ENCODE measurements around the gene SMAD6. TPM values are rescaled to one million over a fixed set of nuclear protein-coding genes. Genes with fewer than 3 reads are reported as not detected.

The SMAD6 gene
- total RNA-seq, 1 donor from 2014 or later = 2.7 TPM

DNA sequence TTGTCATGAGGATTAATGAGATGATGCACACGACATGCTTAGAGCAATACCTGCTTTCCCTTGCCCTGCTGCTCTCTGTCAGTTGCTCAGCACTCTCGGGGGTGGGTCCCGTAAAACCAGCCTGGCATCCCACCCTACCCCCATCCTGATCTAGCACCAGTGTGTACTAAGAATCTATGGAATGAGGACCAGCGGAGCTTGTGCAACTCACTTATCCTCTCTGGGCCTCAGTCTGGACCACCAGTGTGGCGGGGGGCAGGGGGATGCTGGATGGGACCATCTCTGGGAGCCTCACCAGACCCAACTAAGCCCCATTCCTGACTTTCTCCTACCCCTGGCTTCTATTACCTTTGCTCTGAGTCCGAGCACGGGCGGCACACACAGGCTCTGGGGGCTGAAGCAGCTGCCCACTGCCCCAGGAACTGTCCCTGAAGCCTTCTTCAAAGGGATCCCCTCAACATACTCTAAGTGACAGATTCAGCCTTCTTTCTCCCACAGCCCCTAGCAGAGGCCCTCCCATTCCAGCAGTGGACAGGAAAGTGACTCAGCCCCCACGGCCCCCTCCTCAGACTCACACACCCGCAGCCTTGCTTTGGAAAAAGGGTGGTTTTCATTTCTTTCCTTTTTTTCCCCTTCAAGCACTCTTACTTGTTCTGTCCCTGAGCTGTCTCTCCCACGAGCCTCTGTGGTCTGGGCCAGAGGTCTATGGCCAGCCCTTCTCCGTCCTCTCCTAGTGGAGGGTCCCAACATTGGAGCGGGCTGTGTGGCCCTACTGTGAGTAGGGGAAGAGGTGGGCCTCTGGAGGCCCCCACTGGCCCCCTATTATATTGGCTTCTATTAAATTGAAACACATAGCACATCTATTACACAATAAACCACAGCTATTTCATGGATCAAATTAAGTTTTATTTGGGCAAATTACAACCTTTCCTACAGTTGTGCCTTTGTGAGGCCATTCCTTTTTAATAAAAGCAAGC is 100.3 kb downstream of the SMAD6 start:
- no peak for FAIRE-seq
- no peaks in the 10 kb centered on the region for H3K79me2 ChIP-seq (ENCODE audit: insufficient read depth, low read length)
- Mint-ChIP-seq H3K4me3 (ENCODE audit: unreplicated experiment) (peak overlapping the region; percentile 51), H3K4me1 (ENCODE audit: low read depth, unreplicated experiment) (peaks cover 35% of the 10 kb centered on the region), H3K9me3 (ENCODE audit: unreplicated experiment) (peaks cover 2% of the 10 kb centered on the region), H3K36me3 (ENCODE audit: low read depth, unreplicated experiment) (no peaks in the 10 kb centered on the region), H3K27me3 (ENCODE audit: low read depth, unreplicated experiment) (no peaks in the 10 kb centered on the region), H3K27ac (ENCODE audit: unreplicated experiment) (peak overlapping the region; percentile 98)
- H3K4me3 ChIP-seq (ENCODE audit: insufficient read depth, low read depth, low read length) = no peak overlapping the region
- peak overlapping the region; percentile 66 for H3K9ac ChIP-seq (ENCODE audit: low read length)
- peaks cover 46% of the 10 kb centered on the region for H3K4me1 ChIP-seq (ENCODE audit: insufficient read depth, low read length)
- TF ChIP-seq CTCF (IDR thresholded peaks at IDR 0.05; ENCODE audit: insufficient read depth, low read depth, low read length) (no peak), EZH2 (IDR thresholded peaks at IDR 0.05; ENCODE audit: insufficient read depth, low read length) (no peak)
- H3K27me3 ChIP-seq (ENCODE audit: insufficient read depth, low read length) = no peaks in the 10 kb centered on the region
- no peaks in the 10 kb centered on the region for H3K36me3 ChIP-seq (ENCODE audit: insufficient read depth, low read length)
- peak overlapping the region; percentile 89 for H3K27ac ChIP-seq (ENCODE audit: low read depth, low read length)
- peak; percentile 69 for DNase-seq (ENCODE audit: low read depth)
- no peaks in the 10 kb centered on the region for H3K9me3 ChIP-seq (ENCODE audit: insufficient read depth, low read depth, low read length)
- H3K4me2 ChIP-seq (ENCODE audit: low read length) = peak overlapping the region; percentile 77
- no peaks in the 10 kb centered on the region for H4K20me1 ChIP-seq (ENCODE audit: insufficient read depth, low read length)
- peak overlapping the region; percentile 38 for H2AFZ ChIP-seq (ENCODE audit: low read depth, low read length)

GRCh38 chr15:66803182-66803729 is 101.2 kb downstream of the SMAD6 start:
- H3K79me2 ChIP-seq (ENCODE audit: insufficient read depth, low read length) = no peaks in the 10 kb centered on the region
- H3K4me3 ChIP-seq (ENCODE audit: insufficient read depth, low read depth, low read length) = peak overlapping the region; percentile 22
- no peaks in the 10 kb centered on the region for H4K20me1 ChIP-seq (ENCODE audit: insufficient read depth, low read length)
- Mint-ChIP-seq H3K27me3 (ENCODE audit: low read depth, unreplicated experiment) (no peaks in the 10 kb centered on the region), H3K4me3 (ENCODE audit: unreplicated experiment) (no peak overlapping the region), H3K4me1 (ENCODE audit: low read depth, unreplicated experiment) (peaks cover 35% of the 10 kb centered on the region), H3K9me3 (ENCODE audit: unreplicated experiment) (peaks cover 2% of the 10 kb centered on the region), H3K27ac (ENCODE audit: unreplicated experiment) (peak overlapping the region; percentile 98), H3K36me3 (ENCODE audit: low read depth, unreplicated experiment) (no peaks in the 10 kb centered on the region)
- H3K27ac ChIP-seq (ENCODE audit: low read depth, low read length) = peak overlapping the region; percentile 89
- H2AFZ ChIP-seq (ENCODE audit: low read depth, low read length) = peak overlapping the region; percentile 24
- peak overlapping the region; percentile 77 for H3K4me2 ChIP-seq (ENCODE audit: low read length)
- H3K36me3 ChIP-seq (ENCODE audit: insufficient read depth, low read length) = no peaks in the 10 kb centered on the region
- peak overlapping the region; percentile 66 for H3K9ac ChIP-seq (ENCODE audit: low read length)
- H3K27me3 ChIP-seq (ENCODE audit: insufficient read depth, low read length) = no peaks in the 10 kb centered on the region
- H3K9me3 ChIP-seq (ENCODE audit: insufficient read depth, low read depth, low read length) = no peaks in the 10 kb centered on the region
- no peak for TF ChIP-seq EZH2 (IDR thresholded peaks at IDR 0.05; ENCODE audit: insufficient read depth, low read length)
- TF ChIP-seq CTCF (IDR thresholded peaks at IDR 0.05; ENCODE audit: insufficient read depth, low read depth, low read length) = no peak
- peak; percentile 97 for DNase-seq (ENCODE audit: low read depth)
- FAIRE-seq = no peak
- H3K4me1 ChIP-seq (ENCODE audit: insufficient read depth, low read length) = peaks cover 45% of the 10 kb centered on the region

All from astrocyte (in vitro differentiated cells and primary cell).